Neural cell (in vitro differentiated cells): Measurements from ENCODE around the gene P2RY6. TPM values are rescaled to one million over a fixed set of nuclear protein-coding genes. Genes with fewer than 3 reads are reported as not detected.

ENCODE experiments used
- H2AFZ ChIP-seq: fragments of 200-600, 300-800 bp; sonication (generic), shearing (Covaris generic); 2 replicates; pipeline ENCODE4 v1.6.0; 2014; ENCODE audit warnings: low read depth, mild to moderate bottlenecking, antibody characterized with exemption, low read length, moderate library complexity
- H3F3A ChIP-seq: fragments of 200-600 bp; shearing (Covaris generic); 2 replicates; pipeline ENCODE4 v1.6.1; 2016; ENCODE audit warnings: mild to moderate bottlenecking, moderate library complexity, mixed read lengths, antibody characterized with exemption, low read length; ENCODE audit not compliant: insufficient read depth, poor library complexity, severe bottlenecking
- H3K27ac ChIP-seq: fragments of 200-600, 300-800 bp; sonication (generic), shearing (Covaris generic); 2 replicates; pipeline ENCODE4 v1.5.1; 2014; ENCODE audit warnings: mild to moderate bottlenecking, low read length, moderate library complexity
- H3K27me3 ChIP-seq: fragments of 300-800, 200-600 bp; sonication (generic), shearing (Covaris generic); 2 replicates; pipeline ENCODE4 v1.6.0; 2014; ENCODE audit warnings: mild to moderate bottlenecking, low read depth, low read length, moderate library complexity; ENCODE audit not compliant: insufficient read depth
- H3K36me3 ChIP-seq: fragments of 300-800, 200-600 bp; sonication (generic), shearing (Covaris generic); 2 replicates; pipeline ENCODE4 v1.5.1; 2014; ENCODE audit warnings: mild to moderate bottlenecking, antibody characterized with exemption, low read length, moderate library complexity; ENCODE audit not compliant: insufficient read depth
- H3K4me2 ChIP-seq: fragments of 300-800, 200-600 bp; sonication (generic), shearing (Covaris generic); 2 replicates; pipeline ENCODE4 v1.6.0; 2014; ENCODE audit warnings: mild to moderate bottlenecking, low read length
- H3K4me3 ChIP-seq: fragments of 300-800, 200-600 bp; sonication (generic), shearing (Covaris generic); 2 replicates; pipeline ENCODE4 v1.5.1; 2014; ENCODE audit warnings: mild to moderate bottlenecking, low read length, moderate library complexity
- H3K79me2 ChIP-seq: fragments of 200-600 bp; shearing (Covaris generic); replicated peaks from 2 replicates; pipeline ENCODE4 v1.6.0; 2014; ENCODE audit warnings: mild to moderate bottlenecking, low read length, moderate library complexity; ENCODE audit not compliant: insufficient read depth
- H3K9ac ChIP-seq: fragments of 300-800, 200-600 bp; sonication (generic), shearing (Covaris generic); 2 replicates; pipeline ENCODE4 v1.6.1; 2016; ENCODE audit warnings: mild to moderate bottlenecking, low read length, mixed read lengths
- H3K9me2 ChIP-seq: fragments of 200-600 bp; shearing (Covaris generic); 2 replicates; pipeline ENCODE4 v1.6.1; 2016; ENCODE audit warnings: mild to moderate bottlenecking, low read length, mixed read lengths; ENCODE audit not compliant: insufficient read depth
- H3K9me3 ChIP-seq: fragments of 200-600, 300-800 bp; sonication (generic), shearing (Covaris generic); 2 replicates; pipeline ENCODE4 v1.6.1; 2016; ENCODE audit warnings: mild to moderate bottlenecking, mixed run types, low read length, moderate library complexity, mixed read lengths
- H4K20me1 ChIP-seq: fragments of 200-600 bp; shearing (Covaris generic); 2 replicates; pipeline ENCODE4 v1.6.1; 2016; ENCODE audit warnings: mild to moderate bottlenecking, mixed run types; ENCODE audit not compliant: insufficient read depth
- EP300 ChIP-seq: fragments of 450-650 bp; conservative IDR thresholded peaks from 2 replicates; pipeline ENCODE4 v1.6.1; 2014; ENCODE audit warnings: antibody characterized with exemption, mild to moderate bottlenecking, moderate library complexity; ENCODE audit not compliant: poor library complexity, severe bottlenecking
- EZH2 ChIP-seq: fragments of 200-600, 300-800 bp; shearing (Covaris generic), sonication (generic); IDR thresholded peaks from 2 replicates; pipeline ENCODE4 v1.6.1; 2014; ENCODE audit warnings: antibody characterized with exemption, low read length, borderline replicate concordance, mild to moderate bottlenecking; ENCODE audit not compliant: insufficient read depth, poor library complexity, severe bottlenecking
- MXI1 ChIP-seq: fragments of 450-650 bp; conservative IDR thresholded peaks from 2 replicates; pipeline ENCODE4 v1.6.1; 2014; ENCODE audit warnings: antibody characterized with exemption, mild to moderate bottlenecking; ENCODE audit not compliant: poor library complexity, severe bottlenecking
- POLR2AphosphoS5 ChIP-seq: IDR thresholded peaks from 2 replicates; pipeline ENCODE4 v1.6.1; 2012
- RAD21 ChIP-seq: fragments of 450-650 bp; conservative IDR thresholded peaks from 2 replicates; pipeline ENCODE4 v1.6.1; 2014; ENCODE audit warnings: antibody characterized with exemption, mild to moderate bottlenecking, moderate library complexity
- REST ChIP-seq: IDR thresholded peaks from 2 replicates; pipeline ENCODE4 v1.6.1; 2012; ENCODE audit warnings: borderline replicate concordance
- SMC3 ChIP-seq: fragments of 450-650 bp; conservative IDR thresholded peaks from 2 replicates; pipeline ENCODE4 v1.6.1; 2014; ENCODE audit warnings: antibody characterized with exemption, mild to moderate bottlenecking, moderate library complexity; ENCODE audit not compliant: poor library complexity
- TAF1 ChIP-seq: IDR thresholded peaks from 2 replicates; pipeline ENCODE4 v1.6.1; 2012; ENCODE audit warnings: low read depth
- polyA plus RNA-seq: library from polyadenylated mRNA; depleted of rRNA; stranded (reverse); fragments of >200 nt; gene quantifications from 2 replicates; pipeline ENCODE4 v1.2.3, GENCODE V29; 2014
- TF ChIP-seq, protein P1 (sequence below): fragments of 450-650 bp; IDR thresholded peaks from 2 replicates; pipeline ENCODE4 v1.5.1; 2014; ENCODE audit warnings: antibody characterized with exemption, mild to moderate bottlenecking, moderate library complexity; ENCODE audit not compliant: poor library complexity, severe bottlenecking

The P2RY6 gene
- polyA plus RNA-seq, 1 donor from 2014 or later = not detected

DNA sequence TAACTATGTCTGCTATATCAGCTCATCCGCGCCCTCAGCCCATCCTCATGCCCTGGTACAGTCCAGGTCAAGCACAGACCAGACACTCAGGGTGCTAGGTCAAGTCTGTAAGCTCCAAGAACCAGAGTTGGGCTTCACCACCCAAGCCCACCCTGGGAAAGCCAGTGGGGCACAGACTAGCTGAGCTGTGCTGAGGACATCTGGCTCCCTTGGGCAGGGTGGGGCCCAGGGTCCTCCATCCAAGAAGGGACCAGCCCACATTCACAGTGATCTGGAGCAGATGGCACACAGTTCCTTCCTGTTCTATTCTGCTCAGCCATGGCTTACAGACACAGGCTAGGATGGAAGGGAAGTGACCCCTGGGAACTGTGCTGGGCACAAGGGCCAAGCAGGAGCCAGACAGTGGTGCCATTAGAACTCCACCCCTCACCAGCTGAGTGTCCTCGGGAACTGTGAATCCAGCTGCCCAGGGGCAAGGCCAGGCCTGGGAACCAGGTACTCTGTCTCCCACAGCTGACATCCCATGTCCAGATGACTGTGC lies 9.1 kb downstream of the P2RY6 start:
- Histone ChIP-seq H3K9ac (no peak overlapping the region), H2AFZ (no peak overlapping the region), H3K36me3 (no peaks in the 10 kb centered on the region), H3K79me2 (no peaks in the 10 kb centered on the region), H3K9me2 (no peaks in the 10 kb centered on the region), H4K20me1 (no peaks in the 10 kb centered on the region), H3F3A (no peaks in the 10 kb centered on the region), H3K4me2 (no peak overlapping the region), H3K27ac (no peak overlapping the region), H3K9me3 (no peaks in the 10 kb centered on the region), H3K4me3 (no peak overlapping the region), H3K27me3 (no peaks in the 10 kb centered on the region)
- TF ChIP-seq, protein P1, sequence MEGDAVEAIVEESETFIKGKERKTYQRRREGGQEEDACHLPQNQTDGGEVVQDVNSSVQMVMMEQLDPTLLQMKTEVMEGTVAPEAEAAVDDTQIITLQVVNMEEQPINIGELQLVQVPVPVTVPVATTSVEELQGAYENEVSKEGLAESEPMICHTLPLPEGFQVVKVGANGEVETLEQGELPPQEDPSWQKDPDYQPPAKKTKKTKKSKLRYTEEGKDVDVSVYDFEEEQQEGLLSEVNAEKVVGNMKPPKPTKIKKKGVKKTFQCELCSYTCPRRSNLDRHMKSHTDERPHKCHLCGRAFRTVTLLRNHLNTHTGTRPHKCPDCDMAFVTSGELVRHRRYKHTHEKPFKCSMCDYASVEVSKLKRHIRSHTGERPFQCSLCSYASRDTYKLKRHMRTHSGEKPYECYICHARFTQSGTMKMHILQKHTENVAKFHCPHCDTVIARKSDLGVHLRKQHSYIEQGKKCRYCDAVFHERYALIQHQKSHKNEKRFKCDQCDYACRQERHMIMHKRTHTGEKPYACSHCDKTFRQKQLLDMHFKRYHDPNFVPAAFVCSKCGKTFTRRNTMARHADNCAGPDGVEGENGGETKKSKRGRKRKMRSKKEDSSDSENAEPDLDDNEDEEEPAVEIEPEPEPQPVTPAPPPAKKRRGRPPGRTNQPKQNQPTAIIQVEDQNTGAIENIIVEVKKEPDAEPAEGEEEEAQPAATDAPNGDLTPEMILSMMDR = no peak
- TF ChIP-seq RAD21 = no peak
- no peak for TF ChIP-seq EP300
- no peak for TF ChIP-seq REST
- TF ChIP-seq TAF1 = no peak
- TF ChIP-seq MXI1 = no peak
- TF ChIP-seq POLR2AphosphoS5 = no peak
- TF ChIP-seq SMC3 = no peak
- TF ChIP-seq EZH2 = no peak

GRCh38 chr11:73281796-73282660 lies 9.9 kb downstream of the P2RY6 start:
- H3K9me3 ChIP-seq = no peaks in the 10 kb centered on the region
- no peaks in the 10 kb centered on the region for H3K36me3 ChIP-seq
- H3K4me3 ChIP-seq = no peak overlapping the region
- no peak overlapping the region for H3K9ac ChIP-seq
- H3K79me2 ChIP-seq = no peaks in the 10 kb centered on the region
- H3F3A ChIP-seq = no peaks in the 10 kb centered on the region
- no peak overlapping the region for H3K27ac ChIP-seq
- no peaks in the 10 kb centered on the region for H3K27me3 ChIP-seq
- no peaks in the 10 kb centered on the region for H3K9me2 ChIP-seq
- H4K20me1 ChIP-seq = no peaks in the 10 kb centered on the region
- H3K4me2 ChIP-seq = no peak overlapping the region
- no peak for TF ChIP-seq EZH2
- TF ChIP-seq RAD21 = no peak
- TF ChIP-seq EP300 = no peak
- no peak for TF ChIP-seq POLR2AphosphoS5
- TF ChIP-seq, protein P1 = no peak
- no peak for TF ChIP-seq REST
- TF ChIP-seq SMC3 = no peak
- TF ChIP-seq MXI1 = no peak
- TF ChIP-seq TAF1 = no peak
- no peak overlapping the region for H2AFZ ChIP-seq
